ENCODE measurements around the gene FOXR1.

The FOXR1 gene

GRCh38 chr11:119028346-119029068 is 56.9 kb downstream of the FOXR1 start:
- DNase-seq, result no peak

GRCh38 chr11:119029069-119029339 is 57.4 kb downstream of the FOXR1 start:
- no peak for DNase-seq

GRCh38 chr11:119029340-119030028 is 57.9 kb downstream of the FOXR1 start:
- DNase-seq, result no peak

GRCh38 chr11:119030029-119030328 is 58.4 kb downstream of the FOXR1 start:
- no peak for DNase-seq

GRCh38 chr11:119030329-119031047 is 58.9 kb downstream of the FOXR1 start, which contains the start of gene SLC37A4:
SLC37A4 (minus strand) TSS chr11:119030877.
- peak; percentile 69 for DNase-seq
